H9 (cell line): ENCODE results near the gene CDH4. TPM values are rescaled to one million over a fixed set of nuclear protein-coding genes. Genes with fewer than 3 reads are reported as not detected.

Experiments
- DNase-seq: peaks from one replicate; pipeline ENCODE4 v3.0.0-alpha.2; 2017
- H2AFZ ChIP-seq: one replicate; pipeline ENCODE4 v1.6.1; 2013; ENCODE audit warnings: mild to moderate bottlenecking, low read length, control low read depth, moderate library complexity
- H2AK5ac ChIP-seq: 2 replicates; pipeline ENCODE4 v1.6.1; 2013; ENCODE audit warnings: low read length, control low read depth, mixed read lengths; ENCODE audit not compliant: insufficient read length
- H2BK120ac ChIP-seq: one replicate; pipeline ENCODE4 v1.6.1; 2013; ENCODE audit warnings: low read depth, mild to moderate bottlenecking, low read length, control low read depth, inconsistent platforms; ENCODE audit not compliant: poor library complexity, severe bottlenecking
- H2BK12ac ChIP-seq: 2 replicates; pipeline ENCODE4 v1.6.1; 2013; ENCODE audit warnings: low read length, control low read depth, mixed read lengths, low read depth; ENCODE audit not compliant: insufficient read length
- H2BK15ac ChIP-seq: 2 replicates; pipeline ENCODE4 v1.6.1; 2013; ENCODE audit warnings: low read depth, low read length, control low read depth
- H2BK20ac ChIP-seq: one replicate; pipeline ENCODE4 v1.6.1; 2013; ENCODE audit warnings: low read depth, mild to moderate bottlenecking, low read length, control low read depth, inconsistent platforms; ENCODE audit not compliant: poor library complexity, severe bottlenecking
- H2BK5ac ChIP-seq: 2 replicates; pipeline ENCODE4 v1.6.1; 2013; ENCODE audit warnings: low read length, control low read depth, mixed read lengths; ENCODE audit not compliant: insufficient read length
- H3K14ac ChIP-seq: 2 replicates; pipeline ENCODE4 v1.6.1; 2013; ENCODE audit warnings: low read length, control low read depth; ENCODE audit not compliant: insufficient read depth
- H3K18ac ChIP-seq: 2 replicates; pipeline ENCODE4 v1.6.1; 2013; ENCODE audit warnings: low read depth, mild to moderate bottlenecking, mixed read lengths, low read length, control low read depth; ENCODE audit not compliant: insufficient read length
- H3K23ac ChIP-seq: 2 replicates; pipeline ENCODE4 v1.6.1; 2013; ENCODE audit warnings: low read length, control low read depth, mixed read lengths, low read depth; ENCODE audit not compliant: insufficient read length
- H3K23me2 ChIP-seq: 2 replicates; pipeline ENCODE4 v1.6.1; 2013; ENCODE audit warnings: low read depth, mild to moderate bottlenecking, mixed read lengths, low read length, control low read depth; ENCODE audit not compliant: insufficient read length, poor library complexity, severe bottlenecking
- H3K27ac ChIP-seq: 2 replicates; pipeline ENCODE4 v1.5.1; 2013; ENCODE audit warnings: low read length, control low read depth, mixed read lengths, low read depth; ENCODE audit not compliant: insufficient read length
- H3K27me3 ChIP-seq: 2 replicates; pipeline ENCODE4 v1.6.1; 2013; ENCODE audit warnings: low read length, control low read depth, inconsistent platforms; ENCODE audit not compliant: insufficient read depth
- H3K4ac ChIP-seq: 2 replicates; pipeline ENCODE4 v1.6.1; 2013; ENCODE audit warnings: low read depth, mild to moderate bottlenecking, control low read depth, inconsistent platforms, low read length, moderate library complexity
- H3K4me1 ChIP-seq: 2 replicates; pipeline ENCODE4 v1.6.1; 2013; ENCODE audit warnings: low read length, control low read depth, inconsistent platforms; ENCODE audit not compliant: insufficient read depth
- H3K4me2 ChIP-seq: 2 replicates; pipeline ENCODE4 v1.6.1; 2013; ENCODE audit warnings: low read length, control low read depth, mixed read lengths; ENCODE audit not compliant: insufficient read length, insufficient read depth
- H3K56ac ChIP-seq: 2 replicates; pipeline ENCODE4 v1.6.1; 2013; ENCODE audit warnings: low read depth, mild to moderate bottlenecking, mixed read lengths, low read length, control low read depth; ENCODE audit not compliant: insufficient read length
- H3K79me1 ChIP-seq: 2 replicates; pipeline ENCODE4 v1.6.1; 2013; ENCODE audit warnings: low read depth, mild to moderate bottlenecking, moderate library complexity, low read length, control low read depth, inconsistent platforms; ENCODE audit not compliant: insufficient read depth, poor library complexity, severe bottlenecking
- H3K79me2 ChIP-seq: 2 replicates; pipeline ENCODE4 v1.6.1; 2013; ENCODE audit warnings: low read length, control low read depth, inconsistent platforms; ENCODE audit not compliant: insufficient read depth
- H3K9ac ChIP-seq: 2 replicates; pipeline ENCODE4 v1.6.1; 2013; ENCODE audit warnings: low read length, control low read depth, mixed read lengths; ENCODE audit not compliant: insufficient read length; ENCODE audit errors: extremely low read depth
- H3K9me3 ChIP-seq: one replicate; pipeline ENCODE4 v1.6.1; 2013; ENCODE audit warnings: low read depth, low read length, inconsistent platforms; ENCODE audit not compliant: control insufficient read depth
- H3T11ph ChIP-seq: one replicate; pipeline ENCODE4 v1.6.1; 2013; ENCODE audit warnings: mild to moderate bottlenecking, low read length, control low read depth, inconsistent platforms
- H4K20me1 ChIP-seq: one replicate; pipeline ENCODE4 v1.6.1; 2013; ENCODE audit not compliant: control insufficient read depth, insufficient read length, insufficient read depth
- H4K5ac ChIP-seq: 2 replicates; pipeline ENCODE4 v1.6.1; 2013; ENCODE audit warnings: low read depth, mild to moderate bottlenecking, mixed read lengths, low read length, control low read depth; ENCODE audit not compliant: insufficient read length
- H4K8ac ChIP-seq: replicated peaks from 2 replicates; pipeline ENCODE4 v1.6.1; 2013; ENCODE audit warnings: low read length, control low read depth, mixed read lengths, low read depth; ENCODE audit not compliant: insufficient read length
- H4K91ac ChIP-seq: 2 replicates; pipeline ENCODE4 v1.6.1; 2013; ENCODE audit warnings: low read depth, mild to moderate bottlenecking, moderate library complexity, mixed read lengths, low read length, control low read depth; ENCODE audit not compliant: insufficient read length
- H3K27ac Mint-ChIP-seq, 3 experiments: 2 replicates in 2 of 3; 3 replicates in 1 of 3; pipeline ENCODE4 v1.8.0; 2020 to 2021; ENCODE audit warnings: mixed read lengths in 3 of 3, mild to moderate bottlenecking in 1 of 3, moderate library complexity in 1 of 3
- H3K27me3 Mint-ChIP-seq: 2 replicates; pipeline ENCODE4 v1.8.0; 2021; ENCODE audit warnings: low read depth, mild to moderate bottlenecking, moderate library complexity, mixed read lengths
- H3K36me3 Mint-ChIP-seq, 3 experiments: 2 replicates in 2 of 3; 3 replicates in 1 of 3; pipeline ENCODE4 v1.8.0; 2020 to 2021; ENCODE audit warnings: low read depth in 3 of 3, mixed read lengths in 3 of 3; ENCODE audit not compliant: insufficient read depth in 1 of 3
- H3K4me1 Mint-ChIP-seq, 2 experiments: 2 replicates each; pipeline ENCODE4 v1.8.0; 2020; ENCODE audit warnings: mixed read lengths in 2 of 2
- H3K4me3 Mint-ChIP-seq, 2 experiments: 2 replicates in 1 of 2; 3 replicates in 1 of 2; pipeline ENCODE4 v1.8.0; 2020 to 2021; ENCODE audit warnings: mild to moderate bottlenecking in 2 of 2, mixed read lengths in 2 of 2, moderate library complexity in 1 of 2
- H3K9me3 Mint-ChIP-seq, 2 experiments: 2 replicates in 1 of 2; 3 replicates in 1 of 2; pipeline ENCODE4 v1.8.0; 2020; ENCODE audit warnings: mild to moderate bottlenecking in 2 of 2, mixed read lengths in 2 of 2, moderate library complexity in 1 of 2
- CTCF ChIP-seq: fragments of 200-600 bp; sonication (generic); conservative IDR thresholded peaks from 3 replicates; pipeline ENCODE4 v1.8.0; 2021; ENCODE audit warnings: antibody characterized with exemption, mild to moderate bottlenecking
- WGBS: extraction: QIAGEN DNeasy Blood & Tissue Kit; methylation state at CpG from one replicate; pipeline ENCODE4 v1.1.7; 2013; ENCODE audit warnings: missing lambda C conversion rate, low lambda C conversion rate, mixed read lengths; ENCODE audit not compliant: insufficient read length; ENCODE audit errors: extremely low coverage; 5-methylcytosine and 5-hydroxymethylcytosine counted together
- total RNA-seq: library from RNA; stranded (reverse); gene quantifications from 2 replicates; pipeline ENCODE4 v1.2.1, GENCODE V29; 2021

CDH4 gene
- total RNA-seq, 1 experiment from 2014 or later = 3.0 TPM

- DNase-seq = no peak
- H3K4ac ChIP-seq = no peak overlapping the region
- H3K27me3 Mint-ChIP-seq = peaks cover 30% of the 10 kb centered on the region
- no peak overlapping the region for H3K18ac ChIP-seq
- no peak overlapping the region for H2BK12ac ChIP-seq
- no peaks in the 10 kb centered on the region for H3K79me2 ChIP-seq
- no peak for TF ChIP-seq CTCF
- H2AFZ ChIP-seq = no peak overlapping the region
- no peak overlapping the region for H2BK5ac ChIP-seq
- H3K23me2 ChIP-seq = no peaks in the 10 kb centered on the region
- H3K4me1 Mint-ChIP-seq = 0 out of 4 replicates have a peak, but pooled peaks cover 0 to 5% of the 10 kb centered on the region in 2 experiments
- no peak overlapping the region for H3K4me2 ChIP-seq
- no peaks in the 10 kb centered on the region for H3K4me1 ChIP-seq
- no peak overlapping the region for H2BK20ac ChIP-seq
- no peak overlapping the region for H3K27ac ChIP-seq
- H3K27me3 ChIP-seq = no peaks in the 10 kb centered on the region; the same call in 1 of the 2 replicates
- H3K9me3 ChIP-seq = no peaks in the 10 kb centered on the region
- H3K27ac Mint-ChIP-seq = no peak overlapping the region
- no peaks in the 10 kb centered on the region for H3K9me3 Mint-ChIP-seq
- no peak overlapping the region for H2BK15ac ChIP-seq
- no peaks in the 10 kb centered on the region for H4K20me1 ChIP-seq
- H3T11ph ChIP-seq = no peak overlapping the region
- H3K23ac ChIP-seq = no peak overlapping the region
- H4K5ac ChIP-seq = no peak overlapping the region
- no peak overlapping the region for H3K9ac ChIP-seq
- H3K14ac ChIP-seq = no peak overlapping the region
- no peak overlapping the region for H3K56ac ChIP-seq
- H3K36me3 Mint-ChIP-seq = no peaks in the 10 kb centered on the region
- H4K91ac ChIP-seq = no peak overlapping the region
- no peak overlapping the region for H2BK120ac ChIP-seq
- no peak overlapping the region for H3K4me3 Mint-ChIP-seq
- no peaks in the 10 kb centered on the region for H3K79me1 ChIP-seq
- no peak overlapping the region for H2AK5ac ChIP-seq
- no peak overlapping the region for H4K8ac ChIP-seq
- no CpG with 5 or more reads among the region's 14 CpGs for WGBS
These were observed 657.8 kb downstream of the CDH4 start for GRCh38 chr20:61909821-61910220.
